NCI-H1048 (cell line): Measurements from ENCODE around the gene PNLIPRP1.

Source experiments
- DNase-seq: peaks from one replicate; lab custom pipeline; 2025; lab: John Stamatoyannopoulos, UW

Gene PNLIPRP1

DNA sequence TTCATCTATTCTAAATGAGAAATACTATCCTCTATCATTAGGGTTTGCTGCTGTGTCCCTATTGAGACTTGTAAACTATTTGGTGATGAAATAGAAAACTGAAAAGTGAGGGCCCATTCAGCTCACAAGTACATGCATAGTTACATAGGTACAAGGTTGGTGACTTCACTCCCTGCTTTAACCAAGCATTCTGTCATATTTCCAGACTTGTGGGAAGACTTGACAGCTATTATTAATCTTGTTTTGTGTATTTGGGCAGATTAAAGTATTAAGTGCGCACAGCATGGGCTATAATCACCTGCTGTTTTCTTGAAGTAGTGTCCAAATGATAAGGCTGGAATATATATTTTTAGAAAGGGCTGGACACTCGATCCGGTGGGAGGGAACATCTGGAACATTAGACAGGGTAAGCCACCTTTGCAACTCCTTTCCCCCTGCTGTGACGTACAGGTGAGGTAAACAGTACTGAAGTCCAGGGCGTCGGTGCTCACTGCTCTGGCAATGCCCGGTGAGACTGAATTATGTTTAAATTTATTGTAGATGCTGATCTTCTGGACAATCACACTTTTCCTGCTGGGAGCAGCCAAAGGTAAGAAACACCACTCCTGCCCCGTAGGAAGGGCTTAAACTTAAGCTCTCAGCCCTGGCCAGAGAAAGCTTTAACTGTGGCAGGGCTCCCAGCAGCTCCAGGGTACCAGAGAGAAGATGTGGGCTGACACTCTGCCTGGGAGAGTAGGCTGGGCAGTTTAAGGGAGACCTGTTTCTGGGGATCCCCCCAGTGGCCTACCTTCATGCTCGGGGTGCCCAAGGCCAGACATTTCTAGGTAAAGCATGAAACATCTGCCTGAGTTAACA is at the start of gene PNLIPRP1:
Gene PNLIPRP1 (plus strand): TSS at position 370 of the 855 bp plus-strand sequence. CDS start 171 bp downstream, at position 541.
- no peak for DNase-seq

- DNase-seq: no peak
Measured at GRCh38 chr10:116542007-116542677, 48.6 kb upstream of the PNLIPRP1 start.

DNA sequence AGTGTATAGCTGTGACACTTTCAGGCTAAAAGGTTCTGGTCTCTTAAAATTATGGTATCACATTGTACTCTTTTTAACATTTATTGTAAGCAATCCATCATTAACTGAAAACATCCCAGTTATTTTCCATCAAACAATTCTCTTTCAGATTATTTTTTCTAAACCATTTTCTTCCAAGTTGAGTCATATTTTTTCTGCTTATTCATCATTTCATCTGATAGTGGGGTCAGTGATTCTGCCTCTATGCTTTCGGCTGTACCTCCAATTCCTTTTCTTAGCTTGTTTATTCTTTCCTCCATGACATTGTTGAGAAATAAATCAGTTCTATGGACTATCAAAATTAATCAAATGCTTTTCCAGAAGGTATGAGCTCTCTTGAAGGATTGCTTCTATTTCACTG is 45.6 kb upstream of the PNLIPRP1 start:
- DNase-seq: no peak

GRCh38 chr10:116545756-116546155 is 45.0 kb upstream of the PNLIPRP1 start, which contains the start of gene PNLIP:
TSS of gene PNLIP (plus strand) at chr10:116545931. CDS start at chr10:116546093, 162 bp downstream.
- DNase-seq: no peak

GRCh38 chr10:116548301-116548700 is 42.5 kb upstream of the PNLIPRP1 start:
- no peak for DNase-seq

GRCh38 chr10:116553378-116553980 is 37.3 kb upstream of the PNLIPRP1 start:
- no peak for DNase-seq

DNA sequence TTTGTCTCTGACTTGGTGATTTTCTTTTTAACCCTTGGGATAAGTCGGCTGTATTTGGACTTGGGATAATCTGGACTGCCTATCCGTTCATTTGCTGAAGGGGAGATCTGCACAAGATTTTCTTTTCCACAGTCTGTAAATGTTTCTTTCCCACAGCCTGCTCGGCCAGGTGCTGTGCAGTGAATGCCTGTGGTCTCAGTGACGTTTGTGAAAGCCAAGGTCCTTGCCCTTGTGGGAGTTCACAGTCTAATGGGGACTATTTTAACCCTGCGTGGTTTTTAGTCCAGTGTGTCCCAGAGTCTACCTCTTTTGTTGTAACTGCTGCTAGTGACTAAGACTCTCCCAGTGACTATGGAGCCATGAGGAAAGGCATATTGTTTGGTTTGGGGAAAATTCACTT is 36.1 kb upstream of the PNLIPRP1 start:
- no peak for DNase-seq

DNA sequence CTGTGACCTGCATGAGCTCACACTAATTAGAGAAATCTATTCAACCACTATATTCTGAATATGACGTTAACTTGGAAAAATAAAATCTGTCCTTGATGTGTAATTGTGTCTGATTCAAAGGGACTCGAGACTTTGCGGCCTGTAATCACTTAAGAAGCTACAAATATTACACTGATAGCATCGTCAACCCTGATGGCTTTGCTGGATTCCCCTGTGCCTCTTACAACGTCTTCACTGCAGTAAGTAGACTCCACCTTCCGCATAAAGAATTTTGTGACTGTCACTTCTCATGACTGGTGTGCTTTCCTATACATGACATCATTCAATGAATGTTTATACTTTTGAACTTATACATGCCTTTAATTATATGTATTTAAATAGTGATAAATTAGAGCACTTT is 34.9 kb upstream of the PNLIPRP1 start:
- DNase-seq: no peak

- DNase-seq: no peak
Measured at GRCh38 chr10:116557305-116557880, 33.4 kb upstream of the PNLIPRP1 start.

- DNase-seq: no peak
Measured at GRCh38 chr10:116565534-116565933, 25.2 kb upstream of the PNLIPRP1 start.

GRCh38 chr10:116566932-116567331 is 23.8 kb upstream of the PNLIPRP1 start:
- DNase-seq: no peak

DNA sequence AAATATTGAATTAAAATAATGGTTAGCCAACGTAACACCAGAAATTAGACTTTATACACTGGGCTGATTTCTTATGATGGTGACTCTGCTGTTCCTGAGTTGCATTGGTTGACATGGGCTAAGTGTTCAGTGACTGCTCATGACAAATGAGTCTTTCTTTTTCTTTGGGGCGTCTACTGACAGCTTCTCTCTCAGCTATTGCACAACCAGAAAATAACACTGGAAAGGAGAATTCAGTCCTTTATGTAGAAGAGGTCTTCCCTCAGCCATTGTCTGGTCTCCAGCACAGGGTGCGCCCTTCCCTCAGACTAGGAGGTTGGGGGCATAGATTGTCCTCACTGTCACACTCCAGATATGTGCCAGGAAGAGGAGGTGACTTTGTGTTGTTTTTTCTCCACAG is 23.4 kb upstream of the PNLIPRP1 start:
- DNase-seq: no peak

DNA sequence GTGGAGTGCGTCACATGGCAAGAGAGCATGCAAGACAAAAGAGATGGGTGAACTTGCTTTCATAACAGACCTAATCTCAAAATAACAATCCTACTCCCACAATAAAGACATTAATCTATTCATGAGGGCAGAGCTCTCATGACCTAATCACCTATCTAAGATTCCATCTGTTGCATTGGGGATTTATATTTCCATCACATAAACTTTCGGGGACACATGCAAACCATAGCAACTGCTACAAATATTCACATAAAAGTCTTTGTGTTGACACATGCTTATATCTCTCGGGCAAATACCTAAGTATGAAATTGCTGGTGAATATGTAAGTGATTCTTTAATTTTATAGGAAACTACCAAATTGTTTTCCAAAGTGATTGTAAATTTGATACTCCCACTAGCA is 16.0 kb upstream of the PNLIPRP1 start:
- DNase-seq: no peak

- no peak for DNase-seq
Measured at GRCh38 chr10:116587878-116588591, 2.7 kb upstream of the PNLIPRP1 start.

GRCh38 chr10:116588995-116589394 is 1.8 kb upstream of the PNLIPRP1 start:
- no peak for DNase-seq

GRCh38 chr10:116589926-116590325 is 833 bp upstream of the PNLIPRP1 start:
- DNase-seq: no peak

DNA sequence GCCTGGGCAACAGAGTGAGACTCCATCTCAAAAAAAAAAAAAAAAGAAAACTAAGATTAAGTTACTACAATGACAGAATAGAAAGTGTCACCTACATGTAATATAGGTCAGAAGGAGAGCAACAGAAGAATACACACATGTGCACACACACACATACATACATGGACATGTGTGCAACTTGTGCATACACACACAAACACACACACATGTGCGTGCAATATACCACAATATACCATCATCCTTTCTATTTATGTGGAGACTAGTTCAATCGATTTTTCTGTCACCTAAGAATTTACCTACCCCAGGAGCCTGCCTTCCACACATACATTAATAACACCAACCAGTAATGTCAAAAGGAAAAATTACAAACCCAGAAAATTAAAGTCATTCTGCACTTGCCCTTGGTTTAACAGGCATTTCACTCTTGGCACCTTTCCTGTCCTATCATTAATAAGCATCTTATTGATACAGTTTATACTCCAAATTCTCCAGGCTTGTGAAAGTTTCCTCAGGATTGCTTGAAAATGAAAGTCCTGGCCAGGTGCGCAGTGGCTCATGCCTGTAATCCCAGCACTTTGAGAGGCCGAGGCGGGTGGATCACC is 2.5 kb downstream of the PNLIPRP1 start:
- no peak for DNase-seq

DNA sequence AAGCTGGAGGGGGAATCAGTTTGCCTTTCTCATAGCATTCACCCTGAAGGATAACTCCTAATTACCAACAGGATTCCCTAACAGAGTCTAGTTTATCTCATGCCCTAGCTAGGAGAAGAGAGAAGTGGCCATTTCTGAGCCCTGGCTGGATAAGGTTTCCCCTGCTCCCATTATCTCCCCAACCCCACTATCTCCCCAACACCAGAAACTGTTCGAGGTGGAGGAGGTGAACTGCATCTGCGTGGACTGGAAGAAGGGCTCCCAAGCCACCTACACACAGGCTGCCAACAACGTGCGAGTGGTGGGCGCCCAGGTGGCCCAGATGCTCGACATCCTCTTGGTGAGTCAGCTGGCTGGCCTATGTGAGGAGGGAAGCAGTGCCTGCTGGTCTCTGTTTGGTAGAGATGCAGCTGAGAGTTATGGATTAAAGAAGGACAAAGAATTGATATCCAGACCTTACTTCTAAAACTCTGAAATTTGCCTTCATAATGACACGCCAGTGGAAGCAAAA is 3.8 kb downstream of the PNLIPRP1 start:
- DNase-seq: no peak

- no peak for DNase-seq
Measured at GRCh38 chr10:116596062-116596461, 5.3 kb downstream of the PNLIPRP1 start.

GRCh38 chr10:116597543-116597942 is 6.8 kb downstream of the PNLIPRP1 start:
- DNase-seq: no peak

- DNase-seq: no peak
Measured at GRCh38 chr10:116598329-116598728, 7.6 kb downstream of the PNLIPRP1 start.
